Erythroblast (primary cell): ENCODE measurements around the gene VAV3.

Experiments used
- DNase-seq, 2 experiments: peaks; one replicate each; lab custom pipeline; 2025; lab: John Stamatoyannopoulos, UW
- GATA1 ChIP-seq: IDR thresholded peaks from 2 replicates; pipeline ENCODE4 v1.6.1; 2011; ENCODE audit warnings: low read depth, mild to moderate bottlenecking, control low read depth, low read length, moderate library complexity
- POLR2A ChIP-seq: IDR thresholded peaks from 2 replicates; pipeline ENCODE4 v1.6.1; 2011; ENCODE audit warnings: mild to moderate bottlenecking, low read length

The VAV3 gene

DNA sequence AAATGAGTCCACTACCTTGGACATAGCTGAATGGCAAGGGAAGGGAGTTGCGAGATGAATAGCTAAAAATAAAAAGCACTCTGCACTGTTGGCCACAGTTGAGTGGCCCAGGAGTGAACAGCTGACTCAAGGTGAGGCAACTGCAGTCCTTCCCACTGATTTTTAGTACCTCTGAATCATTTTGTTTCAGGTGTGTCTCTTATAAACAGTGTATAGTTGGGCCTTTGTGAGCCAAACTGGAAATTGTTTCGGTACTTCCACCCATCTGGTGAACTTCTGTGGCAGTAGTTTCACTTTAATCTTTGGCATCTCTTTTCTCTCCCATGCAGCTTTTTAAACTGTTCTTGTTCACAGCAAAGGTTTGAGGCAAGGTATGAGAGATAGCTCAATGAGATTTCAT is 122.7 kb downstream of the VAV3 start:
- DNase-seq = no peak

DNA sequence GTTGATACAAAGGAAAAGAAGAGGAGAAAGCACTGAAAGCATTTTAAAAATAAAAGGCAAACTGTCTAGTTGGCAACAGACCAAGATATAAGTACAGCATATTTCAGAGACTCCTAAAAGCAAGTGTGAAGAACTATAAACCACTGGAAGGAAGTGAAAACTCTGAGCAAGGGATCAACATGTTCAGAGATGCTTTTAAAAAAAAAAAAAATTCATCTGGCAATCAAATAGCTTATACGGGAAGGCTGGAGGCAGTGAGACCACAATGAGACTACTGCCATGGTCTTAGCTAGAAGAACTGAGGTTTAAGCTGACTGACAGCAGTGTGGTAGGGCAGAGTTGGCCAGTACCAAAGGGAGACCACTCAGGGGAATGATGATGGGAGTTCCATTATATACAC is 124.3 kb downstream of the VAV3 start:
- TF ChIP-seq POLR2A (no peak), GATA1 (no peak)
- DNase-seq = no peak

More for the DNA sequence above, 122.7 kb downstream of the VAV3 start:
- TF ChIP-seq POLR2A (no peak), GATA1 (no peak)

DNA sequence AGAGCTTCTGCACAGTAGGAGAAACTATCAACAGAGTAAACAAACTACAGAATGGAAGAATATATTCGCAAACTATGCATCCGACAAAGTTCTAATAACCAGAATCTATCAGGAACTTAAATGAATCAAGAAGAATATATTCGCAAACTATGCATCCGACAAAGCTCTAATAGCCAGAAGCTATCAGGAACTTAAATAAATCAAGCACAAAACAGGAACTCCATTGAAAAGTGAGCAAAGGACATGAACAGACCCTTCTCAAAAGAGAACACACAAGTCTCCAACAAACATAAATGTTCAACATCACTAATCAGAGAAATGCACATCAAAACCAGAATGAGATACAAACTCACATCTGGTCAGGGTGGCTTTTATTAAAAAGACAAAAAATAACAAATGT is 126.9 kb downstream of the VAV3 start:
- TF ChIP-seq POLR2A (no peak), GATA1 (no peak)
- DNase-seq = no peak

DNA sequence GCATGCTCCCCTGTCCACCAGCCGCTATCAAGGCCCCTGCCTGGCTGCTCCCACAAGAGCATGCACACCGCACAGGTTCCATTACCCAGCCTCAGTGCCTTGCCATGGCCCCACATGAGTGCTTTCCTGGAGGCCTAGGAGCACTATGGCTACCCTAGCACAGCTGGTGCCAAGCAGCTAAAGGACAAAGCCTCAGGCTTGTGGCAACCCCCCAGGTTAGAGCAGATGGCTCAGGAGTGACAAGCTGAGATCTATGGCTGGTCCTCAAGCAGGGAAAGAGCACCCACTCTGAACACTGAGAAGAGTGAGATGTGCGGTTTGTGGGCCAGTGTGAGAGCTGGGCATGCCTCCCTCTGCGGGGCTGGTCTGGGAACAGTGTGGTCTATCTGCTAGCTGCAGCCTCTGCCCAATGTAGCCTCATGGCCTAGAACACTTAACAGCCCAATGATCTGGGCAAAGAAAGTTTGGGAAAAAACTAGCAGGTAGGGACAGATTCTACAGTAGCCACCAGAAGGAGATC is 129.8 kb downstream of the VAV3 start:
- TF ChIP-seq POLR2A = no peak
- no peak for TF ChIP-seq GATA1
- no peak for DNase-seq

DNA sequence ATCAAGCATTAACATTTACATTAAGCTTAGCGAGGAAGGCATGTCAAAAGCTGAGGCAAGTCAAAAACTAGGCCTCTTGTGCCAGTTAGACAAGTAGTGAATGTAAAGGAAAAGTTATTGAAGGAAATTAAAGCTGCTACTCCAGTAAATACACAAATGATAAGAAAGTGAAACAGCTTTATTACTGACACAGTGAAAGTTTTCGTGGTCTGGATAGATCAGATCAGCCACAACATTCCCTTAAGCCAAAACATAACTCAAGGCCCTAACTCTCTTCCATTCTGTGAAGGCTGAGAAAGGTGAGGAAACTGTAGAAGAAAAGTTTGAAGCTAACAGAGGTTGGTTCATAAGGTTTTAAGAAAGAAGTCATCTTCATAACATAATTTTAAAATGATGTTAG is 131.9 kb downstream of the VAV3 start:
- no peak for DNase-seq
- TF ChIP-seq GATA1 = no peak
- no peak for TF ChIP-seq POLR2A

DNA sequence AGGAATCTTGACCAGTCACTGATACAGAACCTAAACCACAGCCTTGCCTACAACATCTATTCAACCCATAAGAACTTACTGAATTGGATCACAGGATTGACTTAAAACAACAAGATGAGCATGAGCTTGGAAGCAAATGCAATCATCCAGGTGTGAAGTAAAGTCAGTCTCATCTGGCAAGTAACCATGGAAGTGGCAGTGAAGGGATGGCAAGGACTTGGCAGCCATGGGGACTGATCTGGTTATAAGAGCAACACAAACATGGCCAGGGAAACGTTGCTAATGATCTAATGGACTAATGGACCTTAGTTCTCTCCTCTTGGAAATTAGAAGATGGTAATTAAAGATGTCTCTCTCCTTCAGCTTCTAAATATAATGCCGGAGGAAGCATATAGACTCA is 133.1 kb downstream of the VAV3 start:
- TF ChIP-seq GATA1 (no peak), POLR2A (no peak)
- no peak for DNase-seq

DNA sequence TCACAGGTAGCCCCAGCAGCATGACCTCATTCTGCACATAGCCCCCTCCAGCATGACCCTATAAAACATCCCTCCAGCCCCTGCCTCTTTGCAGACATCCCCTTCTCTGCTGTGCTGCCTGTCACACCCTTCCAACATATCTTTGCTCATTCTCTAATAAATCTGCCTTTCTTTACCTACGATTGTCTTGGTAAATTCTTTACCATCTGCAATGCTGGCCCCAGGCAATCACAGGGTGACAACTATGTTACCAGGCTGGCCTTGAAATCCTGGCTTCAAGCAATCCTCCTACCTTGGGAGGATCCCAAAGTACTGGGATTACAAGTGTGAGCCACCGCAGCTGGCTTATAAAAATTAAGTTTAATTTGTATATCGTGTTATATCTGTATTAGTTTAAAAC is 134.5 kb downstream of the VAV3 start:
- no peak for DNase-seq
- no peak for TF ChIP-seq GATA1
- TF ChIP-seq POLR2A = no peak

DNA sequence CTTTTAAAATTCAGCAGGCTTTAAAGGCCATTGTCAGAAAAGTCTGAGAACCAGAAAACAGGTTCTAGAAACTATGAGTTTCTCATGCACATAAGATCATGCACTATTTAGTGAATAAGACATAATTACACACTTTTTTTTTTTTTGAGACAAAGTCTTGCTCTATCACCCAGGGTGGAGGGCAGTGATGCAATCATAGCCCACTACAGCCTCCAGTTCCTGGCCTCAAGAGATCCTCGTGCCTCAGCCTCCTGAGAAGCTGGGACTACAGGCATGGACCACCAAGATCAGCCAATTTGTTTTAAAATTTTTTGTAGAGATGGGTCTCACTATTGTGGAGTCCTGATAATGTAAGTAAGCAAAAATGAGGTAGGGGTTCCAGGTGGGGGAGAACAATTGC is 134.9 kb downstream of the VAV3 start:
- TF ChIP-seq POLR2A (no peak), GATA1 (no peak)
- DNase-seq = no peak

DNA sequence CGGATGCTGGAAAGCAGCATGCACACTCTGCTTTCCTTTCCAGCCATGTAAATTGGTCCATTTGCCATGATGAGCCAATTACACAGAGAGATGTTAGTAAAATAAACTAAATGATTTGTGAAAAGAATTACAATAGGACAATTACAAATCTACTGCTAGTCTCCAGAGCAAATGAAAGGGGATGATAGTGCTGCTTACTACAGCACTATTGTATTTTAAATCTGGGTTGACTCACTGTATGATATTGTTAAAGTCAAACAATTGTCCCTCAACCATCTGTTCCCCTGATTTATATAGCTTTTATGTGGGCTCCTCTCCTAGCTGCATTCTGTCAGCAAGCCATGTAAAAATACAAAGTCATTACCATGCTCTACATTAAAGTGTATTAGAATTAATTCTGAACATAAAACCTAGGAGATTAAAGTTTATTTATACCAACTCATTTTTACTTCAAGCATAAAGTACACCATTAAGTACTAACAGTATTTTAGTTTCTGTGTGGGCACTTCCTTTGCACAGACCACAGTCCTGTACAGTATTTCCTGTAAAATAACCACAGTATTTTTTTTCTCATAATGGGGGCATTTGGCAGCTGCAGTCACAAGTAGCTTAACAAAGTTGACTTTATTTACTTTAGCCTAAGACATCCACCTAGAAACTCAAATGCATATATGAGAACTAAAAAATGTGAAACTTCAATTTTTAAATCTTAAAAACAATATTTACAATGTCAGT is 135.8 kb downstream of the VAV3 start:
- TF ChIP-seq GATA1 = no peak
- TF ChIP-seq POLR2A = no peak

DNA sequence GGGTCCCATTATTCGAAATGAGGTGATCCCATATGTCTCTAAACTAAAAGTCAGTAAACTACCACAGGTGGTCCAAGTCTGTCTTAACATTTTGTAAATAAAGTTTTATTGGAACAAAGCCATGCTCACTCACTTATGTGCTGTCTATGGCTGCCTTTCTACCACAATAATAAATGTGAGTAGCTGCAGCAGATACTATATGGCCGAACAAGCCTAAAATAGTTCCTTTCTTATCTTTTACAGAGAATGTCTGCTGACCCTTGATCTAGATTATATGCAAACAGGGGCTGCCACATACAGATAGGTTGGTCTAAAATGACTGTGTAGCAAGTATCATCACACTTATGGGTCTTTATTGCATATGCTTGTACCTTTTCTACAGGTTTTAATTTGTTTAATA is 140.0 kb downstream of the VAV3 start:
- no peak for TF ChIP-seq POLR2A
- peak; percentile 33 to 82 for DNase-seq

More for the DNA sequence above, 135.8 kb downstream of the VAV3 start:
- DNase-seq = no peak

DNA sequence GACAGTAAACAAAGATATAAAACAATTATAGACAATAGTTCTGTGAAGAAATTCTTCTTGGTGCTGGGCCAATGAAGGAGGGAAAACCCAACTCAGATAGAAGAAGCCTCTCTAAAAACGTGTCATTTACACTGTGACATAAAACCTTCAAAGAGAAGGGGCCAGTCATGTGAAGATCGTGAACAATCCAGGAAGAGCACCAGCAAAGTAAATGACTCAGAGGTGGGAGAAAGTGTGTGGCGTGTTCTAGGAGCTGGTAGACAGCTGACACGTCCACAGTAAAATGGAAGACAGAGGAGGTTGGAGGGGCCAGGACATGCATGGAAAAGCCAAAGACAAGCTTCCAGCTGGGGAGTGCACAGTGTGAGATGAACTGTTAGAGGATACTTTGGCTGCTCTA is 143.6 kb downstream of the VAV3 start:
- no peak for DNase-seq
- TF ChIP-seq GATA1 (no peak), POLR2A (no peak)

DNA sequence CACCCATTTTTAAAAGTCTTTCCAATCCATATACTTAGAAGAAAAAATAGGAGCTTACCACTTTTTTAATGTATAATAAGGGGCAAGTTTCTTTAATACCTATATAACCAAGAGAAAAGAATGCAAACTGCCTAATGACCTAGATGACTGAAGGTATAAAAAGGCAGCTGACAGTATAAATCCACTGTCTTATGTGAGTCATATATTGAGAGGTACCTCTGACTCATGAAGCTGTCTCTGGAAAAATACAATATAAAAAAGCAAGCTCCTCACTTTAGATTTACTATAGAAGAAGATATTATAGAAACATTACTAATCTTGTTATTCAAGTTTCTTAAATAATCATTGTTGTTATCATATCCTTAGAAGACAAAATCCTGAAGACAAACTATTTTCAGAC is 144.2 kb downstream of the VAV3 start:
- no peak for TF ChIP-seq GATA1
- TF ChIP-seq POLR2A = no peak
- no peak for DNase-seq

DNA sequence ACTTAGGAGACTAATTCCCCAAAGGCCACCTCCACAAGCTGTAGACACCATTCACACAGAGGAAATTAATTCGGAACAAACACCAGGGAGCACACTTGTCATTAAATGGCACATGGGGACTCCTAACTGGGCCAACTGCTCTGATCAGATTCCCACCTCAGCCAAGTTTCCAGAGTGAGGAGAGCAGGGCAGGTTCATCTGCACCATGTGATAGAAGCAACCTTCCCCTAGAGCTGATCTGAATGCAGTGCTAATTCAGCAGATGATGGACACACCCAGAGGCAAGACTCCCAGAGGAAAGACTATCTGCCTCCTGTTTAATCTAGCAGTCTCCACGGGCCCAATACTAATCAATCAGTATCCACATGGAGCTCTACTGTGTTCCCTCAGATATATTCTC is 147.0 kb downstream of the VAV3 start:
- TF ChIP-seq GATA1 (no peak), POLR2A (no peak)
- DNase-seq = peak in 1 of 2 experiments; percentile 12

DNA sequence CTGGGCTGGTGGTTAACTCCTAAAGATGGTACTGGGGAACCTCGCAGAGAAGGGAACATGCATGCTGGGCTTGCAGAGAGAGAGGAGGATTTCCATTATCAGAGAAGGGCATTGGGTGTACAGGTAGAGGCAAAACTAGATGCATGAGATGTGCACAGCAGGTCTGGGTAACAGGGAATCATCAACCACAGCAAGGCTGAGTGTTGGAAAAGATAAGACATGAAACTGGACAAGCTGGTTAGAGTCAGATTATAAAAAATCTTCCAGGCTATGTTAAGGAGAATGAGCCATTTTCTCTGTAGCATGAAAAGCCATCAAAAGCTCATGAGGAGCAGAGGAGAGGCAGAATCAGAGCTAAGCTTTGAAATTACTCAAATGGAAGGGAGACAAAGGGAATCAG is 147.8 kb downstream of the VAV3 start:
- no peak for TF ChIP-seq GATA1
- no peak for TF ChIP-seq POLR2A
- DNase-seq = peak in 1 of 2 experiments; percentile 47

DNA sequence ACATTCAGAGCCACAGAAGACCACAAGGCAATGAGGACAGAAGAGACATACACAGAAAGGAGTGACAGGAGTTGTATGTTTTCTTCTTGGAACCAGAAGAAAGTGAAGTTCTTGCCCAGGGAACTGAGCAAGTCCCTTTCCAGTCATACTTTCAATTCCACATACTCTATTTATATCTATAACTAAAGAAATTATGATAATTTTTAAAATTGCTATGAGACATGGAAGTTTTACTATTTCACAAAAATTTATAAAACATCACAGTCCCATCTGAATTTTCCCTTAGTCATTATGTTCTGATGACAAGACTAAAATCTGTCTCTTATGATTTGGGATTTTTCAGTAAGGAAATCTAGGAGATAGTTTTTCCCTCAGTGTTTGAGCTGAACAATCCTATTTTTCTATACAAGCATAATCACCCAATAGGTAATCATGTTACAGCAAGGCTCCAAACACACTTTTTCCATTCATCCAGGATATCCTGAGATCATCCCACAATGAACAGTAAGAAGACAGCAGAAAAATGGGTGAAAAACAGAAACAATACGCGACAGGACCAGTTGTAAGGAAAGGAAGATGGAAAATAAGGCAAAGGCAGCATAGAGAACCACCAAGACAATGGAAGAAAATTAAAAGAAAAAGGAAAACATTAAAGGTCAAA is 154.6 kb downstream of the VAV3 start:
- DNase-seq = no peak
- no peak for TF ChIP-seq GATA1
- no peak for TF ChIP-seq POLR2A
